ENCODE measurements around the gene ARHGAP26. TPM values are rescaled to one million over a fixed set of nuclear protein-coding genes. Genes with fewer than 3 reads are reported as not detected.

ARHGAP26 gene
- total RNA-seq, 3 donors from 2014 or later, result 9.1 to 11.7 (median 9.7) TPM

- Mint-ChIP-seq H3K36me3 (ENCODE audit: insufficient read depth) (peaks cover 15% of the 10 kb centered on the region), H3K4me1 (ENCODE audit: low read depth) (peaks cover 5% of the 10 kb centered on the region), H3K9me3 (no peaks in the 10 kb centered on the region), H3K4me3 (no peak overlapping the region), H3K27me3 (ENCODE audit: low read depth) (no peaks in the 10 kb centered on the region)
- DNase-seq, result no peak
- no peak for ATAC-seq
Observed at GRCh38 chr5:143142596-143143435, 372.6 kb downstream of the ARHGAP26 start.

GRCh38 chr5:143143973-143144372 lies 373.8 kb downstream of the ARHGAP26 start:
- H3K9me3 Mint-ChIP-seq, result no peaks in the 10 kb centered on the region
- DNase-seq, result no peak
- peaks cover 5% of the 10 kb centered on the region for H3K4me1 Mint-ChIP-seq (ENCODE audit: low read depth)
- no peak for ATAC-seq
- no peak overlapping the region for H3K4me3 Mint-ChIP-seq
- no peaks in the 10 kb centered on the region for H3K27me3 Mint-ChIP-seq (ENCODE audit: low read depth)
- peaks cover 17% of the 10 kb centered on the region for H3K36me3 Mint-ChIP-seq (ENCODE audit: insufficient read depth)

DNA sequence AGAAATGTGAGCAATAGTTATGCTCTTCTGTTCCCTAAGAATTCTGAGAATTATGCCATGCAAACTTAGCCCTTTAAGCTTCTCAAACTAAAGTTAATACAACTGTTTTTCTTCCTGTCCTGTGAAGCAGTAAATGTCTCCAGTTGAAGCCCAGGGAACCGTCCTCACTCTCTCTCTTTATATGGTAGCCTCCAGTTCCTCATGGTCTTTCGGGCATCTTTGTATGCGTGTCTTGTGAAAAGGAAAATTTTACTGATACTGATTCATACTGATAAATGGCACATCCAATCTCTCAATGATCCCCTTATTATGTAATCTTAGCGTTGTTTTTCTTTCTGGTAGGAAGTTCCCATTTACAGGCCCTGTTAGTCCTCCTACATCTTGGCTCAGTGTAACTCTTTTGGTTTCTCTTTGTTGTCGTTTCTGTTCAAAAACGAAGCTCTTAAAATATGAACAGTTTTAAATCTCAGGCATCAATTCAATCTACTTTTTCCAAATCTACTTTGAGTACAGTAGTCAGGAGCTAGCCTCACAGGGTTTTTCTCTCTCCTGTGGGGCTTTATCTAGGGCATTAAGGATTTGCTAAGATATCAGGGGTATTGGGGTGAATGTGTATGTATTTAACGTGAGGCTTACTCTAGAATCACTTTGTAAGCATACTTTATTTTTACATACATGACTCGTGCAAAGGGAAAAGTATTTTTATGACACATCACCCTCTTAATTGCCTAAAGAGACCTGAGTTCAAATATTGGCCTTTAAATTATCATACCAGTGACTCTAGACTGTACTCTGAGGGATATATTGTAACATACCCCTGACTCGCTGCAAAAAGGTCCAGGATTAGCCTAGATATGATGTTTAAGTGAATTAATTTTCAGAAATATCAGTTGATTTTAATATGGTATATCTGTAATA lies 375.3 kb downstream of the ARHGAP26 start:
- H3K9me3 Mint-ChIP-seq, result no peaks in the 10 kb centered on the region
- H3K4me1 Mint-ChIP-seq (ENCODE audit: low read depth), result peaks cover 5% of the 10 kb centered on the region
- no peaks in the 10 kb centered on the region for H3K27me3 Mint-ChIP-seq (ENCODE audit: low read depth)
- ATAC-seq (no peak), DNase-seq (no peak)
- peaks cover 24% of the 10 kb centered on the region for H3K36me3 Mint-ChIP-seq (ENCODE audit: insufficient read depth)
- no peak overlapping the region for H3K4me3 Mint-ChIP-seq

GRCh38 chr5:143146161-143146560 lies 376.0 kb downstream of the ARHGAP26 start:
- Mint-ChIP-seq H3K9me3 (no peaks in the 10 kb centered on the region), H3K4me1 (ENCODE audit: low read depth) (peaks cover 5% of the 10 kb centered on the region), H3K36me3 (ENCODE audit: insufficient read depth) (peaks cover 23% of the 10 kb centered on the region), H3K27me3 (ENCODE audit: low read depth) (no peaks in the 10 kb centered on the region), H3K4me3 (no peak overlapping the region)
- ATAC-seq, result no peak
- no peak for DNase-seq

DNA sequence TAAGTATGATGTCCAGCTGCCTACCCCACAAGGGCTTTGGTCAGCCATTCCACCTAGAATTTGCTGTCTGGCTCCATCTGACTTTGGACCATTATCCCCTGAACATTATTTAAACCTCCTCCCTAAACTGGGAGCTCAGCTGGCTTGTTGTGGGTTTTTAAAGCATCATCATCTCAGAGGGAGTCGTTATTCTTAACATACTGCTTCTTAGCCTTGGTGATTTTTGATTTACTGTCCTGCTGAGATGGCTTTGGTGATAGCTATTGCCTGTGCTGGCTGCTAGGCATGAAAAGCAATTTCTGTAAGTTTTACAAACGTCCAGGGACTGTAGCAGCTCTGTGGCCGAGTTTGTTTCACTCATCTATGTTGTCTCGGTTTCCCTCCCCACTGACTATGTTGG lies 377.2 kb downstream of the ARHGAP26 start:
- Mint-ChIP-seq H3K27me3 (ENCODE audit: low read depth) (no peaks in the 10 kb centered on the region), H3K36me3 (ENCODE audit: insufficient read depth) (peaks cover 25% of the 10 kb centered on the region), H3K9me3 (no peaks in the 10 kb centered on the region), H3K4me3 (no peak overlapping the region), H3K4me1 (ENCODE audit: low read depth) (peaks cover 5% of the 10 kb centered on the region)
- DNase-seq (no peak), ATAC-seq (no peak)

DNA sequence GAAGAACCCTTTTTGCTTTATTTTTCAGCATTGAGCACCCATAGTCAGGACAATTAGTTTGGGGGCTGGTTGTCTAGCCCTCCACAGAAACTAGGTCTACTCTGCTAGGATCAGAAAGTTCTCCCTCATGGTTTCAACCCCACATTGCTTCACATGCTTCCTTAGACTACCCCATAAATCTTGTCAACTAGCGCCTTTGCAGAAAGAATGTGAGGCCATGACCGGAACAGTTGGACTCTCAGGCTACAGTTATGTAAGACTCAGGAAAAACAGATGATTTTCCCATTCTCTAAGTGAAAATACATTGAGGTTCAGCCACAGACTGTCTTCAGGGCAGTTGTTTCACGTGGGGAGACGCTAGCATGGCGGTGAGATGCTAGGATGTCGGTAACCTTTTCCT lies 377.7 kb downstream of the ARHGAP26 start:
- ATAC-seq (no peak), DNase-seq (no peak)
- peaks cover 5% of the 10 kb centered on the region for H3K4me1 Mint-ChIP-seq (ENCODE audit: low read depth)
- H3K9me3 Mint-ChIP-seq, result no peaks in the 10 kb centered on the region
- H3K36me3 Mint-ChIP-seq (ENCODE audit: insufficient read depth), result peaks cover 24% of the 10 kb centered on the region
- H3K27me3 Mint-ChIP-seq (ENCODE audit: low read depth), result no peaks in the 10 kb centered on the region
- H3K4me3 Mint-ChIP-seq, result no peak overlapping the region

DNA sequence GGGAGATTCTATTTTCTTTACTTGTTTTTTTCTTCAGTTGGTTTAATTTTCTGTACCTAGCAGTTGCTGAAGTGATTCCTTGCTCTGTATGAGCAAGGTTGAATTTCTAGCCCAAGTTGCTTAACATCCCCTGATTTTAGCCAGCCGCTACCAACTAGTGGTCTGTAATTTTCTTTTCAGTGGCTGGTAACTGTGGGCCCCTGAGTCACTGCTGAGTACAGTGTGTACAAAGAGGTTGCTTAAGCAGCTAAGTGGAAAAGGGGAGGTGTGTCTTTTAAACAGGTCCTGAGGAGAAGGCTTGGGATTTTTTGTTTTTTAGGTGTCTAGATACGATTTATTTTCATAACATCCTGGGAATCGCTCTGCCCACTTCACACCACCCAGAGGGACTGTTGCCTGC lies 378.6 kb downstream of the ARHGAP26 start:
- peaks cover 5% of the 10 kb centered on the region for H3K4me1 Mint-ChIP-seq (ENCODE audit: low read depth)
- H3K9me3 Mint-ChIP-seq, result no peaks in the 10 kb centered on the region
- DNase-seq (no peak), ATAC-seq (no peak)
- H3K27me3 Mint-ChIP-seq (ENCODE audit: low read depth), result no peaks in the 10 kb centered on the region
- peaks cover 25% of the 10 kb centered on the region for H3K36me3 Mint-ChIP-seq (ENCODE audit: insufficient read depth)
- no peak overlapping the region for H3K4me3 Mint-ChIP-seq

- Mint-ChIP-seq H3K4me1 (ENCODE audit: low read depth) (peaks cover 5% of the 10 kb centered on the region), H3K36me3 (ENCODE audit: insufficient read depth) (peaks cover 26% of the 10 kb centered on the region), H3K9me3 (no peaks in the 10 kb centered on the region), H3K4me3 (no peak overlapping the region), H3K27me3 (ENCODE audit: low read depth) (no peaks in the 10 kb centered on the region)
- no peak for DNase-seq
- no peak for ATAC-seq
Observed at GRCh38 chr5:143149759-143150158, 379.6 kb downstream of the ARHGAP26 start.

- Mint-ChIP-seq H3K9me3 (no peaks in the 10 kb centered on the region), H3K4me3 (no peak overlapping the region), H3K27me3 (ENCODE audit: low read depth) (no peaks in the 10 kb centered on the region), H3K36me3 (ENCODE audit: insufficient read depth) (peaks cover 26% of the 10 kb centered on the region), H3K4me1 (ENCODE audit: low read depth) (no peaks in the 10 kb centered on the region)
- DNase-seq (no peak), ATAC-seq (no peak)
Observed at GRCh38 chr5:143151056-143151700, 381.0 kb downstream of the ARHGAP26 start.

GRCh38 chr5:143152445-143152844 lies 382.3 kb downstream of the ARHGAP26 start:
- Mint-ChIP-seq H3K4me1 (ENCODE audit: low read depth) (no peaks in the 10 kb centered on the region), H3K4me3 (no peak overlapping the region), H3K9me3 (no peaks in the 10 kb centered on the region), H3K36me3 (ENCODE audit: insufficient read depth) (peaks cover 23% of the 10 kb centered on the region), H3K27me3 (ENCODE audit: low read depth) (no peaks in the 10 kb centered on the region)
- DNase-seq (no peak), ATAC-seq (no peak)

DNA sequence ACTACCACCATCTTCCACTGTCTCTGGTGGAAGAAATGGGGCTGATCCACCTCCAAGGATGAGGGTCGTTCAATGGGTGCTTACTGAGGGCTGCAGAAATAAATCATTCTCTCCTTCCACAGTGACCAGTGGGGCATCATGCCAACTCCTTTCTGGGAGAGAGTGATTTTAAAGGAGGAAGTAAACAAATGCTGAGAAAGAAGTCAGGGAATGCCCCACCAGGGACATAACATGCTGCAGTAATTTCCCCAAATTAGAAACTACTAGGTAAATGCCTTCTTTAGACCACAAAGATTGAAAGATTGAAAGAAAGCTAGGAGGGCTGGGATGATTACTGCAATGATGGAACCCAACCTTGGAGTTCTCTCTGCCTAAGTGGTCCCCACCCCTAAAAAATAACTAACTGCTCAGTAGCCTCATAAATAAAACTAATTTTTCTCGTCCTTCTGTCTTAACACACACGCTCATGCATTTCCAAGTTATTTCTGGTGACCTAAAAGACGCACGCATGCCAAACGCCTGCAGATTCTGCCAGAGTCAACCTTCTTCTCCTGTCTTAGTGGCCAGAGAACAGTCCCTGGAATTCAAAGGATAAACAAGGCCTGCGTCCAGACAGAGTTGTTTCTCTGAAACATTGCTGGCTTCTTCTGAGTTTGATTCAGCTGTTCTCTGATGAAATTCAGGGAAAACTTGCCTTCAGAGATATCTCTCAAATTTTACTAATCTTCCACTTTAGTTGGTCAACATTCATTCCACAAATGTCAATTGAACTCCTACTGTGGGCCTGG lies 383.3 kb downstream of the ARHGAP26 start:
- Mint-ChIP-seq H3K4me3 (no peak overlapping the region), H3K9me3 (no peaks in the 10 kb centered on the region), H3K27me3 (ENCODE audit: low read depth) (no peaks in the 10 kb centered on the region), H3K36me3 (ENCODE audit: insufficient read depth) (peaks cover 13% of the 10 kb centered on the region), H3K4me1 (ENCODE audit: low read depth) (no peaks in the 10 kb centered on the region)
- ATAC-seq (no peak), DNase-seq (no peak)

DNA sequence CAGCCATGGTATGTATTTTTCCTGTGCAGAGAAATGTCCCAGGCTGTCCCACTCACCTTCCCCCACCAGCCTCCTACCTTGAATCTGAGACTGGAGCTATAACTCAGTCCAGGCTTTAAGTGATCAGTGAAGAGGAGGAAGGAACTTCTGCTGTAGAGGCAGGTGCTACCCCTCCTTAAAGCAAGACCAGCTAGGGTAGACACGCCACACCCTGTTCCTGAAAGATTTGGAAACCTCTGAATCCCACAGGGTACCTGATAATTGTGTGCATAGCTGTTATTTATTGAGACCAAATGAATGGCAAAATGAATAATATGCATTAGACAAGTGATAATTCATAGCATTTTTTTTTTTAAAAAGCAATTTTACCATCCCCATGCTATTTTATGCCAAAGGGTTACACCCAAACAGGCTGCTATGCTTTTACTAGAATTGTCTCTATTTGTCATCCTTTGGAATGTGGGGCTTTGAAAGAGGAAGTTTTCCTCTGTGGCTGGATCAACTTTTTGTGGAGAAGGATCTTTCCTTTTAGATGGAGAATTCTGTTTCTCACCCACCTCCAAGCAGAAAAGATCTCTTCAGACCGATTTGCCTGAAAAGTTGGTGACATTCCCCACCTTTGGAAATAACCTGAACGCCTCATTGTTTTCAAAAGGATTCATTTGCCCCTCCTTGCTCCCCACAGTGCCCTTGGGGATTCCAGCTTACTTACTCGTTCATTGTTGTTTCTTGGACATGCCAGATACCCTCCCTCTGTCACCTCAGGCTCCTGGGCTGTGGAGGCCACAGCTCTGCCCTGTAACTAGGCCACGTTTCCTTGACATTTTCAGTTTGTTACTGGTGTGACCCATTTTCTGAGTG lies 384.6 kb downstream of the ARHGAP26 start:
- Mint-ChIP-seq H3K4me3 (no peak overlapping the region), H3K4me1 (ENCODE audit: low read depth) (no peaks in the 10 kb centered on the region), H3K9me3 (no peaks in the 10 kb centered on the region), H3K27me3 (ENCODE audit: low read depth) (no peaks in the 10 kb centered on the region), H3K36me3 (ENCODE audit: insufficient read depth) (peaks cover 14% of the 10 kb centered on the region)
- DNase-seq, result no peak
- no peak for ATAC-seq

DNA sequence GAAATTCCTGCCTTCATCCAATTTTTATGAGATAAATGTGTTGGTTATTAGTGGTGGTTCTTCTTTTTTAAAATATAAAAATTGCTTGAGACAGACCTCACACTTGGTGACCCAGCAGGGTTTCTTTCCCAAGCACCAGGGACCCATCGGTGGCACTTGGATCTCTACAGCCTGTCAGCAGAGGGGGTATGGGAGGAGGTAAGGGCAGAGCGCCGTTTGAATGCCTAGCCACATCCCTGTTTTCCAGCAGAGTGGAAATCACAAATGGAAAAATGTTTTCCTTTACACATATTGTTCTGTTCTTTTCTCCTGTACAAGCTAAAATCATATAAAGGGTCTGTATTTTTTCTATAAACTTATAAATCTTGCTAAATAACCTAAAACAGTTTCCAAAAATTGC lies 385.3 kb downstream of the ARHGAP26 start:
- no peaks in the 10 kb centered on the region for H3K4me1 Mint-ChIP-seq (ENCODE audit: low read depth)
- peaks cover 9% of the 10 kb centered on the region for H3K36me3 Mint-ChIP-seq (ENCODE audit: insufficient read depth)
- ATAC-seq, result no peak
- H3K4me3 Mint-ChIP-seq, result no peak overlapping the region
- no peak for DNase-seq
- H3K27me3 Mint-ChIP-seq (ENCODE audit: low read depth), result no peaks in the 10 kb centered on the region
- no peaks in the 10 kb centered on the region for H3K9me3 Mint-ChIP-seq
